Neural crest cell (in vitro differentiated cells): Measurements from ENCODE around the gene PRKCD. TPM values are rescaled to one million over a fixed set of nuclear protein-coding genes. Genes with fewer than 3 reads are reported as not detected.

Experiments used
- DNase-seq: peaks from one replicate; pipeline ENCODE4 v3.0.0; 2021; ENCODE audit warnings: low read depth, mixed read lengths, low spot score
- H3K27ac Mint-ChIP-seq: one replicate; pipeline ENCODE4 v1.8.0; 2021; ENCODE audit warnings: mild to moderate bottlenecking, mixed read lengths; ENCODE audit not compliant: unreplicated experiment
- H3K27me3 Mint-ChIP-seq: 2 replicates; pipeline ENCODE4 v1.8.0; 2021; ENCODE audit warnings: low read depth, mild to moderate bottlenecking, mixed read lengths
- H3K36me3 Mint-ChIP-seq: 2 replicates; pipeline ENCODE4 v1.8.0; 2021; ENCODE audit warnings: low read depth, mild to moderate bottlenecking, mixed read lengths
- H3K4me1 Mint-ChIP-seq: 2 replicates; pipeline ENCODE4 v1.8.0; 2021; ENCODE audit warnings: mixed read lengths
- H3K4me3 Mint-ChIP-seq: one replicate; pipeline ENCODE4 v1.8.0; 2021; ENCODE audit warnings: mild to moderate bottlenecking, mixed read lengths
- H3K9me3 Mint-ChIP-seq: 2 replicates; pipeline ENCODE4 v1.8.0; 2021; ENCODE audit warnings: mixed read lengths
- total RNA-seq: library from RNA; stranded (reverse); gene quantifications from 2 replicates; pipeline ENCODE4 v1.2.1, GENCODE V29; 2021
- TF ChIP-seq, protein P1 (sequence below): fragments of 200-600 bp; sonication (generic); conservative IDR thresholded peaks from 2 replicates; pipeline ENCODE4 v1.5.0; 2021; ENCODE audit warnings: antibody characterized with exemption, mild to moderate bottlenecking

PRKCD gene
- total RNA-seq, 1 donor from 2014 or later, result 10.8 TPM

GRCh38 chr3:53217175-53217574, 56.2 kb downstream of the PRKCD start:
- Mint-ChIP-seq H3K4me3 (no peak overlapping the region), H3K9me3 (no peaks in the 10 kb centered on the region), H3K36me3 (peaks cover 6% of the 10 kb centered on the region), H3K27me3 (peaks cover 5% of the 10 kb centered on the region), H3K27ac (no peak overlapping the region), H3K4me1 (peaks cover 12% of the 10 kb centered on the region)
- TF ChIP-seq, protein P1, sequence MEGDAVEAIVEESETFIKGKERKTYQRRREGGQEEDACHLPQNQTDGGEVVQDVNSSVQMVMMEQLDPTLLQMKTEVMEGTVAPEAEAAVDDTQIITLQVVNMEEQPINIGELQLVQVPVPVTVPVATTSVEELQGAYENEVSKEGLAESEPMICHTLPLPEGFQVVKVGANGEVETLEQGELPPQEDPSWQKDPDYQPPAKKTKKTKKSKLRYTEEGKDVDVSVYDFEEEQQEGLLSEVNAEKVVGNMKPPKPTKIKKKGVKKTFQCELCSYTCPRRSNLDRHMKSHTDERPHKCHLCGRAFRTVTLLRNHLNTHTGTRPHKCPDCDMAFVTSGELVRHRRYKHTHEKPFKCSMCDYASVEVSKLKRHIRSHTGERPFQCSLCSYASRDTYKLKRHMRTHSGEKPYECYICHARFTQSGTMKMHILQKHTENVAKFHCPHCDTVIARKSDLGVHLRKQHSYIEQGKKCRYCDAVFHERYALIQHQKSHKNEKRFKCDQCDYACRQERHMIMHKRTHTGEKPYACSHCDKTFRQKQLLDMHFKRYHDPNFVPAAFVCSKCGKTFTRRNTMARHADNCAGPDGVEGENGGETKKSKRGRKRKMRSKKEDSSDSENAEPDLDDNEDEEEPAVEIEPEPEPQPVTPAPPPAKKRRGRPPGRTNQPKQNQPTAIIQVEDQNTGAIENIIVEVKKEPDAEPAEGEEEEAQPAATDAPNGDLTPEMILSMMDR, result no peak
- DNase-seq, result no peak

DNA sequence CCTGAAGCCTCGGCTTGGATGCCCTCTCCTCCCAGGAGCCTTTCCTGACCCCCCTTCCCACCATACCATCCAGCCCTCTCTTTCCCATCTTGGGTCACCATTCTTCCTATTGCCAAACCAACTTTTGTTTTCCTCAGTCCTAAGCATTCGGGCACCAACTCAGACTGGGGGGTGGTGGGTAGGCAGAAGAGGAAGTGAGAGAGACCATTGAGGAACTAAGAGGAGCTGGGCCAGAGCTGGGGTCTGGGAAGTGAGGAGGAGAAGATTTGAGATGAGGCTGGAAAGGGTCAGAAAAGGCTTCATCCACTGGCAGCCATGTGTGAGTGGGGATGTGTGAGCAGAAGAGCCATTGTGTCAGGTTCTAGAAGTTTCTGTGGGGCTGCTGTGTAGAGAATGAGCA, 57.1 kb downstream of the PRKCD start:
- H3K27ac Mint-ChIP-seq, result peak overlapping the region; percentile 83
- TF ChIP-seq, protein P1, result no peak
- H3K4me3 Mint-ChIP-seq, result peak overlapping the region; percentile 38
- H3K27me3 Mint-ChIP-seq, result peaks cover 8% of the 10 kb centered on the region
- DNase-seq, result no peak
- H3K36me3 Mint-ChIP-seq, result peaks cover 9% of the 10 kb centered on the region
- H3K9me3 Mint-ChIP-seq, result no peaks in the 10 kb centered on the region
- H3K4me1 Mint-ChIP-seq, result peaks cover 22% of the 10 kb centered on the region

DNA sequence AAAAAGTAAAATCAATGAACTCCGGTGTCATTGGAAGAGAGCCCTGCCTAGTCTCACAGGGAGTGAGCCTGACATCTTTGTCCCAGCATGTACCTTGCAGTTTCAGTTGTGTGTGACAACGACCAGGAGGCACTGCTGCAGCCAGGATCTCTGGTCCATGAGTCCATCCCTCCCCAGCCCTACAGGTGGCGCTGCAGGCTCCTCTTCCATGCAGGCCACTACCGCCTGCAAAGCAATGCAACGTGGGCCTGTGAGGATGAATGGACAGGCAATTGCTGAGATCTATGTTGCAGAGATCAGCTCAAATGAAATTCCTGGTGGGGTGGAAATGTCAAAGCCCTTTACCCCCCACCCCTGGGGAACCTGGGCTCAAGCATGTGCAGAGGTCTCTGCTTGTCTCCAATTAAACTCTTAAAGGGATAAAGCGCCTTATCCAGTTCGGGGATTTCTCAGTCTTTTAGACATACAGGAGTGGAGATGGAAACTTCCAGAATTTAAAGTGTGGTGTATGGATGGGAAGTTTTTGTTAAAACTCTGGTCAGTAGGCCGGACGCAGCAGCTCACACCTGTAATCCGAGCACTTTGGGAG, 59.0 kb downstream of the PRKCD start:
- DNase-seq, result peak; percentile 97
- H3K4me3 Mint-ChIP-seq, result peak overlapping the region; percentile 56
- no peak overlapping the region for H3K27ac Mint-ChIP-seq
- peaks cover 27% of the 10 kb centered on the region for H3K4me1 Mint-ChIP-seq
- no peaks in the 10 kb centered on the region for H3K9me3 Mint-ChIP-seq
- peaks cover 9% of the 10 kb centered on the region for H3K36me3 Mint-ChIP-seq
- TF ChIP-seq, protein P1, result peak; percentile 96
- peaks cover 8% of the 10 kb centered on the region for H3K27me3 Mint-ChIP-seq

GRCh38 chr3:53221345-53221744, 60.3 kb downstream of the PRKCD start:
- peaks cover 5% of the 10 kb centered on the region for H3K27me3 Mint-ChIP-seq
- TF ChIP-seq, protein P1, result no peak
- DNase-seq, result no peak
- H3K4me1 Mint-ChIP-seq, result peaks cover 27% of the 10 kb centered on the region
- H3K27ac Mint-ChIP-seq, result no peak overlapping the region
- H3K9me3 Mint-ChIP-seq, result no peaks in the 10 kb centered on the region
- peaks cover 9% of the 10 kb centered on the region for H3K36me3 Mint-ChIP-seq
- no peak overlapping the region for H3K4me3 Mint-ChIP-seq

GRCh38 chr3:53221827-53222182, 60.8 kb downstream of the PRKCD start:
- TF ChIP-seq, protein P1, result no peak
- Mint-ChIP-seq H3K27ac (peak overlapping the region; percentile 96), H3K27me3 (peaks cover 5% of the 10 kb centered on the region), H3K9me3 (no peaks in the 10 kb centered on the region), H3K4me1 (peaks cover 27% of the 10 kb centered on the region), H3K36me3 (peaks cover 9% of the 10 kb centered on the region), H3K4me3 (peak overlapping the region; percentile 61)
- no peak for DNase-seq
